Measurements from ENCODE around the gene EML4. TPM values are rescaled to one million over a fixed set of nuclear protein-coding genes. Genes with fewer than 3 reads are reported as not detected.

The EML4 gene
- total RNA-seq, 1 experiment from 2014 or later: 38.3 TPM

DNA sequence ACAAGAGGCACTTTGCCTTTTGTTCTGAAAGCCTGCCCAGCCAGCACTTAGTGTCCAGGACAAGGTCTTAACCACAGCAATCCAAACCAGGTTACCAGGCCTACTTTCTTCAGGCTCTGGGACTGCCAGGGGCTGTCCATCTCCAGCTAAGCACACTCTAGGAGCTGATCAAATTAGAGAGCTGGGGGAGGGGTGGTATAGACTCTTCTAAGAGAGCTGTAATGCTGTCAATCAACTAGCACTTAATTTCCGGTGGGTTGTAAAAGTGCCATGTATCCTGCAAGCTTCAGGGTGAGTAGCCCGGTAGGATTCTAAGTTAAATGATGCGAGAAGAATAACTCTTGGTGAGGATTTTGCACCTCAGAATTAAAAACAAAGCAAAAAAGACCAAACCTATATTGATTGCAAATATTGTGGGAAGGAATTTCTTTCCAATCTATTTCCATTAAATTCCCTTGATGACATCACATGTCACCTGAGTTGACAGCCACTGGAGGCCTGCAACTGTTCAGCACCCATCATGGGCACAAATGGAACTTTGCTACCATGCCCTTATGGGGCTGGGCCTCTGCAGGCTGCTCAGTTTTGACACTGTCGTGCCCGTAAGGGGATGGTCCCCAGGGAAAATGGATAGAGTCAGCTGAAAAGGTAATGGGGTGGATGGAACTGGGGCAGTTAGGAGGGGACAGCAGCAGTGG lies 200.5 kb downstream of the EML4 start:
- CTCF ChIA-PET: no interaction called here
- no peaks in the 10 kb centered on the region for H3F3A ChIP-seq (ENCODE audit: low read length, unreplicated experiment)
- BruUV-seq (replicated peaks): no TSS peak

DNA sequence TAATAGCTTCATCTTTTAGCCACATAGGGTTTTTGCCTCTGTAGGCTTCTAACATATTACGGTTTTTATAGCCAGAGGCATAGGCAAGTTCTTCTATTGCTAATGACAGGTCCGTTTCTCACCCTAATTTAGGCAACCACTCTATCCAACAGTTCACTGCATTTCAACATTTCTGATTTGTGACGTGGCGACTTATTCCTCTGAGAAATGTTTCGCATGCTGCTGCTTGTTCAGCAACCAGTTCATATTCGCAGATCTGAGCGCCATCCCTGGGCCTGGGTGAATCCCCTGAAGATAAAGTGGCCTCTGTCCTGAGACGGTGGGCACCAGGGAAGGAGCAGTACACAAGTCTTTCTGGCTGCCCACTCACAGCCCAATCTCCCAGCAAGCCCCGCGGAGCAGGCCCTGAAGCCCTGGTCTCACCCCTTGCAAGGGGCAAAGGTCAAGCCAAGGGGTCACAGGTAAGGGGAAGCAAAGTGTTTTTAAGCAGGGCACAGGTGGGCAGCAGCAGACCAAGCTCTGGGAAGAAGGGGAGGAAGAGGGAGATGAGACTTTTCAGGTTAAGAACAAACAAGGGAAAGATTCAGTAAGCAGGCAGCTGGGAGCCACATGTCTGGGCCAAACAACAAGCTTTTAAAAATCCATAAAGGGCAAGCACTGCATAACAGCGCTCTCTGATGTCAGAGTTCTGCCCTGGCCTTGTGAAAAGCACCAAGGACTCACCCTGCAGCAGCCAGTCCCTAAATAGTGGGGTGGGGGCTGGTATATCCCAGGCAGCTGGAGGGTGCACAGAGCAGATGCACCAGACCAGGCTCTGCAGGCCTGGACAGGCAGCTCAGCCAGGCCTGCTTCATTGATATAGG lies 202.7 kb downstream of the EML4 start:
- Histone ChIP-seq H3K27me3 (ENCODE audit: low read length) (no peaks in the 10 kb centered on the region), H3K9me2 (replicated peaks; ENCODE audit: low read length) (no peaks in the 10 kb centered on the region), H2AFZ (ENCODE audit: low read length) (no peak overlapping the region), H3K4me3 (ENCODE audit: low read length) (no peak overlapping the region), H3F3A (ENCODE audit: low read length, unreplicated experiment) (no peaks in the 10 kb centered on the region), H3K4me1 (ENCODE audit: insufficient read depth, low read length) (peaks cover 14% of the 10 kb centered on the region), H3K4me2 (ENCODE audit: low read length) (no peak overlapping the region), H3K36me3 (ENCODE audit: low read depth, low read length) (no peaks in the 10 kb centered on the region), H3K27ac (ENCODE audit: low read length) (no peak overlapping the region), H3K9ac (ENCODE audit: low read length) (no peak overlapping the region), H4K20me1 (ENCODE audit: low read length) (no peaks in the 10 kb centered on the region), H3K79me2 (ENCODE audit: low read length) (no peaks in the 10 kb centered on the region), H3K9me3 (ENCODE audit: low read length) (no peaks in the 10 kb centered on the region)
- CTCF ChIA-PET: interaction anchor here (0.6 kb wide), 1 partner anchor 189 kb away, joined by 3 read pairs; no protein-coding TSS in a partner anchor
- intact Hi-C loops (cut with micrococcal nuclease): no loop called here
- no peak for DNase-seq
- no TSS peak for BruUV-seq (replicated peaks)
- POLR2A ChIA-PET (ENCODE audit: unreplicated experiment): interaction anchor here (0.6 kb wide), 1 partner anchor 42 kb away, joined by 3 read pairs; no protein-coding TSS in a partner anchor
- no peak for ATAC-seq
- TF ChIP-seq EZH2 (IDR thresholded peaks at IDR 0.05; ENCODE audit: low read length, unreplicated experiment) (no peak), EZH2phosphoT487 (IDR thresholded peaks at IDR 0.05; ENCODE audit: borderline replicate concordance, low read length) (no peak)
- TF ChIP-seq, protein P1, sequence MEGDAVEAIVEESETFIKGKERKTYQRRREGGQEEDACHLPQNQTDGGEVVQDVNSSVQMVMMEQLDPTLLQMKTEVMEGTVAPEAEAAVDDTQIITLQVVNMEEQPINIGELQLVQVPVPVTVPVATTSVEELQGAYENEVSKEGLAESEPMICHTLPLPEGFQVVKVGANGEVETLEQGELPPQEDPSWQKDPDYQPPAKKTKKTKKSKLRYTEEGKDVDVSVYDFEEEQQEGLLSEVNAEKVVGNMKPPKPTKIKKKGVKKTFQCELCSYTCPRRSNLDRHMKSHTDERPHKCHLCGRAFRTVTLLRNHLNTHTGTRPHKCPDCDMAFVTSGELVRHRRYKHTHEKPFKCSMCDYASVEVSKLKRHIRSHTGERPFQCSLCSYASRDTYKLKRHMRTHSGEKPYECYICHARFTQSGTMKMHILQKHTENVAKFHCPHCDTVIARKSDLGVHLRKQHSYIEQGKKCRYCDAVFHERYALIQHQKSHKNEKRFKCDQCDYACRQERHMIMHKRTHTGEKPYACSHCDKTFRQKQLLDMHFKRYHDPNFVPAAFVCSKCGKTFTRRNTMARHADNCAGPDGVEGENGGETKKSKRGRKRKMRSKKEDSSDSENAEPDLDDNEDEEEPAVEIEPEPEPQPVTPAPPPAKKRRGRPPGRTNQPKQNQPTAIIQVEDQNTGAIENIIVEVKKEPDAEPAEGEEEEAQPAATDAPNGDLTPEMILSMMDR (conservative IDR thresholded peaks at IDR 0.05; ENCODE audit: low read depth, low read length): no peak

More for the DNA sequence above, 200.5 kb downstream of the EML4 start:
- Histone ChIP-seq H3K36me3 (ENCODE audit: low read depth, low read length) (no peaks in the 10 kb centered on the region), H2AFZ (ENCODE audit: low read length) (peak overlapping the region; percentile 27), H3K9me3 (ENCODE audit: low read length) (no peaks in the 10 kb centered on the region), H3K4me1 (ENCODE audit: insufficient read depth, low read length) (peaks cover 14% of the 10 kb centered on the region), H3K9ac (ENCODE audit: low read length) (no peak overlapping the region), H3K27ac (ENCODE audit: low read length) (no peak overlapping the region), H3K4me3 (ENCODE audit: low read length) (no peak overlapping the region), H3K79me2 (ENCODE audit: low read length) (no peaks in the 10 kb centered on the region), H3K9me2 (replicated peaks; ENCODE audit: low read length) (no peaks in the 10 kb centered on the region), H3K27me3 (ENCODE audit: low read length) (no peaks in the 10 kb centered on the region), H4K20me1 (ENCODE audit: low read length) (no peaks in the 10 kb centered on the region), H3K4me2 (ENCODE audit: low read length) (peak overlapping the region; percentile 38; the same call in 1 of the 2 replicates)
- intact Hi-C loops (cut with micrococcal nuclease): loop anchor here (2.0 to 10.0 kb wide), 5 partner anchors 53 to 415 kb away; partner anchors contain the start of gene MTA3
- DNase-seq: no peak
- ATAC-seq: no peak
- POLR2A ChIA-PET (ENCODE audit: unreplicated experiment): interaction anchor here (0.7 kb wide), 1 partner anchor 40 kb away, joined by 13 read pairs; no protein-coding TSS in a partner anchor
- TF ChIP-seq EZH2phosphoT487 (IDR thresholded peaks at IDR 0.05; ENCODE audit: borderline replicate concordance, low read length): no peak
- TF ChIP-seq, protein P1 (conservative IDR thresholded peaks at IDR 0.05; ENCODE audit: low read depth, low read length): no peak
- TF ChIP-seq EZH2 (IDR thresholded peaks at IDR 0.05; ENCODE audit: low read length, unreplicated experiment): no peak
